Measurements from ENCODE around the gene IGFLR1.

Gene IGFLR1

DNA sequence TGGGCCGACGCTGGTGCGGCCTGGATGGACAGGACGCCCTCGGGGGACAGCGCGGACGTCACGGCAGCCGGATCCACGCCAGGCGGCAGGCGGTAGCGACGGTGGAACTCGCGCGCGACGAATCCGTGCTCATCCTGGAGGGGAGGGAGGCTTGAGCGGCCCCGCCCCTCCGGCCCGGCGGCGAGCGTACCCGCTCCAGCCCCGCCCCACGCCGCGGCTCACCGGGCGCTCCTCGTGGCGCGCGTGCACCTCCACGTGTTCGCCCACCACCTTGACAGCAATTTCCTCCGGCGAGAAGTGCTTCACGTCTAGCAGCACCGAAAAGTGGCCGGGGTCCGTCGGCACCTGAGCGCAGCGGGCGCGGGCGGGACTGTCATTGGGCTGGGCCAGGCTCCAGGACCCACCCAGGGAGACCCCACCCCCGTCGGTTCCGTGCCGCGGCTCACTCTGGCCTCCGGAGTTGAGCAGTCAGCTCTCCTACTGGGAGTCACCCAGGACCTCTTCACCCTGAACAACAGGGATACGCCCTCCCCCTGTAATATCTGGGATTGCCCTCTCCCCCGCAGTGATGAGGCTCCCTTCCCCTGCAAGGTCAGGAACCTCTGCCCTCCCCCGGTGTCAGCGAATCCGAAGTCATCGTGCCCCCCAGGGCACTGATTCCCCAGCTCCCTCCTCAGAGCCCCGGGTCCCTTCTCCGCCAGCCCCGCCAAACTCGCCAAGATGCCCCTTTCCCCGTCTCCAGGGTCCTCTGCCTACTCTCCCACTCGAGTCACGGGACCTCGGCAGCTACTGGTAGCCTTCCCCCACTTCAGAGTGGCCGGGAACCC is 13.5 kb upstream of the IGFLR1 start:
- peak; percentile 59 for DNase-seq

DNA sequence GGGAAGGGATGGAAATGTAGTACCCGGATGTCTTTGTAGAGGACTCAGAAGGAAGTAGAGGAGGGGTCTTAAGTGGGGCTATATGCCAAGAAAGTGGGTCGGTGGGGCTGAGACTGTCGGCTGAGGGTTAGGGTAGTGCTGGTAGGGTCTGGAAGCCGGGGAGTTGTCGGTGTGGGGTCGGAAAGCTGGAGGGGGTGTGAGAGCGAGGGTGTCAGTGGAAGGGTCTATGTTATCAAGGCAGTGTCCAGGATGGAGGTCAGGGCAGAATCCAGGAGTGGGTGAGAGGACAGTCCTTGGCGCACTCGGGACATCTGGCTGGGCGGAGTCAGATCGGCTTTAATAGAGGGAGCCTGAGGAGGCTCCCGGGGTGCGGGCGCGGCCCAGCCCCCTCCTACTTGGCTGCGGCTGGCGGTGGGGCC is 12.9 kb upstream of the IGFLR1 start:
- DNase-seq, result no peak

DNA sequence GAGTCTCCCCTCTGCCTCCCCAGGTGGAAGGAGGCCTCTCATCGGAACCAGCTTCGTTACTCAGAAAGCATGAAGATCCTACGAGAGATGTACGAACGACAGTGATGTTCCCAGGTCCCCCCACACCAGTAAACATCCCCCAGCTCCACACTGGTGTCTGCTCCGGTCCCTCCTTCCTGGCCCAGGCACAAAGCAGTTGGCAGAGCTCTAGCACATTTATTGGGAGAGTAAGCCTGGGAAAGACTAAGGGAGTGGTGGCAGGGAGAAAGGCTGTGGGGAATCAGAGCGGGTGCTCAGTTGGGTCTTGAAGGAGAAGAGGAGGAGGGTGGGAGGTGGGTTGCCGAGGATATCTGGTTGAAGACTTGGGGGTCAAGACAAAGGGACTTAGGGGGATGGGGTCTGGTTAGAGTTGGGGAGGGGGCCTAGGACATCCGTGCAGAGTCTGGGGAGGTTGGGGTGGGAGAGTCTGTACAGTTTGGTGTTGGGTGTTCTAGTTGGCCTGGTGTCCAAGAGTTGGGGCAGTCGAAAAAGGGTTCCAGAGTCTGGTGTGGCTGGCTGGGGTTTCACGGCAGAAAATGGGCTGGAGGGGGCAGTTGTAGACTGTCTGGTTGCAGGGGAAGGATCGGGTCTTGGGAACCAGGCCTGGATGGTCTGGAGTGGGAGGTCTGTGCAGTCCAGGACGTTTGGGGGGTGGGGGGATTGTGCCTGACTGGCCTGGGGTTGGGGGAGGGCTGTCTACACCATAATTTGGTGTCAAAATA is 12.3 kb upstream of the IGFLR1 start:
- DNase-seq, result no peak

DNA sequence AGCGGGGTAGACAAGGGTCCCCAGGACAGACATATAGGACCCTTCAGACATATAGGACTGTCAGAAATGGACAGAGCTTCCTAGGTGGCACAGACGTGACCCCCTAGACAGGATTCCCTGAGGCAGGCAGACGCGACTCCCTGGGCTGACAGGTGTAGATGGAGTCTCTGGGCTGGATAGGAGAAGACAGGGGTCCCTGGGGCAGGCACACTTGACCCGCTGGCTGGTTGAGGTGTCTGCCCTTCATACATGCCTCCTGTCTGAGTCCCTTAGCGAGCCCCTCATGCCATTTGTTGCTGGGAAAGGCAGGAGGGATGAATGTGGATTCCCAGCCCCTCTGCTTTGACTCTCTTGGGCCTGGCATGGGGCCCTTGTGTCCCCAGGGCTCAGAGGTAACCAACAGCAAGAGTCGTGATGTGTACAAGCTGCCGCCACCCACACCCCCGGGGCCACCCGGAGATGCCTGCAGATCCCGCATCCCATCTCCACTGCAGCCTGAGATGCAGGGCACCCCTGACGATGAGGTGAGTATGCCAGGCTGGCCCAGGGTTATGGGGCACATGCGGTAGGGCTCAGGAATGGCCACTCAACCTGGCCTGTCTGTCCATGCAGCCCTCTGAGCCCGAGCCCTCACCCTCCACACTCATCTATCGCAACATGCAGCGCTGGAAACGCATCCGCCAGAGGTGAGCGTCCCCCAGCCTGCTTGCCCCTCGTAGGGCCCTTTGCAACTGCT is 11.6 kb upstream of the IGFLR1 start:
- no peak for DNase-seq

DNA sequence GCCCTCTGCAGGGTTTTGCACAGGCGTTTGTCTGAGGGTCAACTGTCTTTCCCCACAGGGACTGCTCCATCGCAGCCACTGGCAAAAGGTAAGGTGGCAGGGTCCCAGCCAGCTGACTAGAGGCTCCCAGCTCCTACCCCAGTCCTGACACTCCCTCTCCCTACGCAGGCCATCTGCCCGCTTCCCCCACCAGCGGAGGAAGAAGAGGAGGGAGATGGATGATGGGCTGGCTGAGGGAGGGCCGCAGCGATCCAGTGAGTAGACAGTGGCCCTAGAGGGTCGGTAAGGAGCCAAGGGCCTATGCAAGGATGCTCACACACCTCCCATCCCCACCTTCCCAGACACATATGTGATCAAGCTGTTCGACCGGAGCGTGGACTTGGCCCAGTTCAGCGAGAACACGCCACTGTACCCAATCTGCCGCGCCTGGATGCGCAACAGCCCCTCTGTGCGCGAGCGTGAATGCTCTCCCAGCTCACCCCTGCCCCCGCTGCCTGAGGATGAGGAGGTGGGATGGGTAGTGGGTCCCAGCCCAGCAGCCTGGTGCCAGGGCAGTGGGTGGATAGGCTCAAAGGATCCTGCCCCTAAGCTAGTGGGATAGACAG is 10.6 kb upstream of the IGFLR1 start:
- no peak for DNase-seq

DNA sequence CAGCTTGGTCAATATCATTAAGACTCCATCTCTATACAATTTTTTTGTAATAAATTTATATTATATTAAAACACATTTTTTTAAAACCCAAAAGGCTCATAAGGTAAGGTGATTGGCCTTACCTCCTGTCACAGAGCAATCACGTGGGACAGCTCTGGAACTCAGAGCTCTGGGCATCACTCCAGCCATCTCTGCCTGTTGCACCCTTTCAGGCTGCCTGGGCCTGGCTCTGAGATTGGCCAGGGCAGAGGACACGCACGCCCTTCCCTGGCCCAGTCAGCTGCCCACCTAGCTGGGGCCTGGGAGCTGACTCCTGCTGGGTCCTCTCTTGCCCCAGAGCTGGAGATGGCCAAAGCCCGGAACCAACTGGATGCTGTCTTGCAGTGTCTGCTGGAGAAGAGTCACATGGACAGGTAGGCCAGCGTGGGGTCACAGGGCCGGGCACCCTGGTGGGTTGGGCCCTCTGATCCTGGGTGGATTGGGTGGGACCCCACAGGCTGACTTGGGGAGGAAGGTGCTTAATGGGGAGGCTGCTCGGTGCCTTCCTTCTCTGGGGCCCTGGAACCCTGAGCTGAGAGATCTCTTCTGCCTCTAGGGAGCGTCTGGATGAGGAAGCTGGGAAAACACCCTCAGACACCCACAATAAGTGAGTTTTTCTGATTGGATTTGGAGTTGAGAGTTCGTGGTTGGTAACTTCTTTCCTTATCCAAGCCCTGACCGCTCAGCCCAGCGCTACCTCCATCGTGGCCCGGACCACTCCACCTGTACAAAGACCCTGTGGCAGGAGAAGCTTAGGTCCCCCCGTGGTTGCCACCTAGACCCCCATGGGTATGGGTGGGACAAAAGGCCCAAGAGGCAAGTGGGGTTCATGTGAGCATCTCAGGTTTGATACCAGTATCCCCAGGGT is 9.8 kb upstream of the IGFLR1 start:
- no peak for DNase-seq

DNA sequence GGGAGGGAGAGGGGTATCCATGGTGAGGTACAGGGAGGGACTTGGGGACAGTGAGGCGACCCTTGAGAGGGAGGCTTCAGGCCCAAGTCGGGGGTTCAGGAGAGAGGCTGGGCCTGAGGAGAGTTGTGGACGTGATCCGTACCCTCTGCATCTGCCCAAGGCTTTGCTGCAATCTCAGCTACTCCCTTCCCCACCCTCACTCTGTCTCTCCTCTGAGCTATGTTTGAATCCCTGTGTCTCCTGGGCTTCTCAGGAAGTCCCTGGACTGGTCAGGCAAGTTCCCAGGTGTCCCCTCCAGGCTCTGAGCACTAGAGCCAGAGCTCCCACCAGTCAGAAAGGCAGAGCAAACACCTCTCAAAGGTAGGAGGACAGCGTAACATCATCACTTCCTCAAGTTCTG is 7.9 kb upstream of the IGFLR1 start:
- no peak for DNase-seq

DNA sequence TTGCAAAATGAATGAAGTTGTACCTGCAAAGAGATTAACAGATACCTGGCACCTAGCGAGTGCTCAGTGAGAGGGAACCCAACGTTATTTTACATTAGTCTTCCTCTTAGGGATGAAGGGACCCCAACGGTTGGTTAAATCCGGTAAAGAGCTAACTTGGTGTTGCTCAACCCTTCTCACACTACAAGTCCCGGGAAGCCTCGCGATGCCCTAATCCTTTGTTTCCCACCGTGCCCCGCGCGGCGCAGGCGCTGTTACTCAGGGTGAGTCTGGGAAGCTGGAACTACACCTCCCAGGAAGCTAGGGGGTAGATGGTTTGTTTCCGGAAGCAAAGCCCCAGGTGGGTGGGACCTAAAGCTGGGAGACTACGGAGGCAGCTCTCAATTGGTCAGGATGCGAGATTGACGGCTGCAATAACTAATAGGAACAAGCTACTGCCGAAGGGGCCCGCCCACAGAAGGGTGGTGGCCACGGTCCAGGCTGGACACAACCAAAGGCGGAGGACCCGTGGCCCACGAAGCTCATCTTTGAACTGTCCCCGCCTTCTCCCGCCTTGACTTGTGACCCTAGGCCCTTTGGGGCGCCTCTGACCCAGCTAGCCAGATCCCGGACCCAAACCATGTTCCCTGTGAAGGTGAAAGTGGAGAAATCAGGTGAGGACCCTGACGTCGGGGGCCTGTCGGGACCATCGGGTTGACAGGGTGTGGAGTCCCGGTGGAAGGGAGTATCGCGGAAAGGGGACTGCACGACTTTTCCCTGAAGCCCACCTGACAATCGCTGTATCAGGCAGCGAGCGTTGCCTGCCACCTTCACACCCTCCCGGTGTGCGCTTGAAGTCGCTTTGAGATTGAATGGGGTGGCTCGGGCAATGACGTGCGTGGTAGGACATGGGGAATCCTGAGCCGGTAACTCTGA is 6.1 kb upstream of the IGFLR1 start, which contains the start of gene LIN37:
Gene LIN37, plus strand, starts transcription at position 471 of the 915 bp plus-strand sequence. Its CDS starts 149 bp downstream, at position 620.
- DNase-seq, result peak; percentile 99

DNA sequence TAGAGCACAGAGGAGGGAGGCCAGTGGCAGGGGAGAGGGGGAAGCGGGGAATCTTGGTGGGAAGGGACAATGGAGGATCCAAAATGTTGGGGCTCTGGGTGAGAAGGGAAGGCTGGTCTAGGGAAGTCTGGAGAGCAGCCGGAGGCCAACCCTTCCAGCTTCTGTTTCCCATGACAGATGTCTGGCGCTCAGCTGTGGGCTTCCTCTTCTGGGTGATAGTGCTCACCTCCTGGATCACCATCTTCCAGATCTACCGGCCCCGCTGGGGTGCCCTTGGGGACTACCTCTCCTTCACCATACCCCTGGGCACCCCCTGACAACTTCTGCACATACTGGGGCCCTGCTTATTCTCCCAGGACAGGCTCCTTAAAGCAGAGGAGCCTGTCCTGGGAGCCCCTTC is 4.3 kb upstream of the IGFLR1 start:
- no peak for DNase-seq

DNA sequence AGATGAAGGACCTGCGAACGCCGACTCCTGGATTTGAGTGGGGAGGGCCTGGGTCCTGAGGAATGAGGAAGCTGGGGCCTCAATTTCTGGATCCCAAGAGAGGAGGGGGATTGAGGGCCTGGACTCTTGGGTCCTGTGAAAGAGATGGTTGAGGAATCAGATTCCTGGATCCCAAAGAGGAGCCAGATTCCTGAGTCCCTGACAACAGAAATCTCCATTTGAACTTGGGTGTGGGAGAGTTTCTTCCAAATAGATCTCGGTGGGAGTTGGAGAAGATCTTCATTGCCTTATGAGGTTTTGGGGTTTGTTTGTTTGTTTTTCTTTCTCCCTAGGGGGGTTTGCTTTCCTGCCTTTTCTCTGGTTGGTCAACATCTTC is 3.8 kb upstream of the IGFLR1 start:
- no peak for DNase-seq

DNA sequence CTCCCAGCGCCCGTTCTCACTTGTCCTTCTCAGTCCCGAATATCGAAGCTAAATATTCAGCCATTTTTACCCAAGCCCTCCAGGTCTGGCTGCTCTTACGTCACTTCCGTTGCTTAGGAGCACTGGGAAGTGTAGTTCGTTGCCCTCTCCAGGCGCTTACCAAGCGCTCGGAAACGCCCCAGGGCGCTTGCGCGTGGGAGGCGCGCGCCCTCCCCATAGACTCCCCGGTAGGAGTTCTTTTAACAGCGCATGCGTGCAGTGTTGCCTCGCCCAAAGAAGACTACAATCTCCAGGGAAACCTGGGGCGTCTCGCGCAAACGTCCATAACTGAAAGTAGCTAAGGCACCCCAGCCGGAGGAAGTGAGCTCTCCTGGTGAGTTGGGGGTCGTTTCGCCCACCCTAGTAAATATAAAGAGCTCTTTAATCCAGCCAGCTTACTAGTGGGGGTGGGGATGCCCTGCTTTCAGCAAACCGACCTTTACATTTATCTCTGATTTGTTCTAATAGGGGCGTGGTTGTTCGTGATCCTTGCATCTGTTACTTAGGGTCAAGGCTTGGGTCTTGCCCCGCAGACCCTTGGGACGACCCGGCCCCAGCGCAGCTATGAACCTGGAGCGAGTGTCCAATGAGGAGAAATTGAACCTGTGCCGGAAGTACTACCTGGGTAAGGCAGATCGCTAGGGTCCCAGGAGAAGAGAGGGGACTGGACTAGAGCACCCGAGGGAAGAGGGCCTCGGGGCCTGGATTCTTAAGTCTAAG is 3.3 kb upstream of the IGFLR1 start, which contains the start of the genes PSENEN and U2AF1L4:
Gene PSENEN, plus strand, starts transcription at position 324 of the 759 bp plus-strand sequence. Its CDS starts 280 bp downstream, at position 604.
Gene U2AF1L4, minus strand, starts transcription at position 91 of the 759 bp plus-strand sequence. Its CDS starts 27 bp downstream, at position 64.
- DNase-seq, result peak; percentile 98

DNA sequence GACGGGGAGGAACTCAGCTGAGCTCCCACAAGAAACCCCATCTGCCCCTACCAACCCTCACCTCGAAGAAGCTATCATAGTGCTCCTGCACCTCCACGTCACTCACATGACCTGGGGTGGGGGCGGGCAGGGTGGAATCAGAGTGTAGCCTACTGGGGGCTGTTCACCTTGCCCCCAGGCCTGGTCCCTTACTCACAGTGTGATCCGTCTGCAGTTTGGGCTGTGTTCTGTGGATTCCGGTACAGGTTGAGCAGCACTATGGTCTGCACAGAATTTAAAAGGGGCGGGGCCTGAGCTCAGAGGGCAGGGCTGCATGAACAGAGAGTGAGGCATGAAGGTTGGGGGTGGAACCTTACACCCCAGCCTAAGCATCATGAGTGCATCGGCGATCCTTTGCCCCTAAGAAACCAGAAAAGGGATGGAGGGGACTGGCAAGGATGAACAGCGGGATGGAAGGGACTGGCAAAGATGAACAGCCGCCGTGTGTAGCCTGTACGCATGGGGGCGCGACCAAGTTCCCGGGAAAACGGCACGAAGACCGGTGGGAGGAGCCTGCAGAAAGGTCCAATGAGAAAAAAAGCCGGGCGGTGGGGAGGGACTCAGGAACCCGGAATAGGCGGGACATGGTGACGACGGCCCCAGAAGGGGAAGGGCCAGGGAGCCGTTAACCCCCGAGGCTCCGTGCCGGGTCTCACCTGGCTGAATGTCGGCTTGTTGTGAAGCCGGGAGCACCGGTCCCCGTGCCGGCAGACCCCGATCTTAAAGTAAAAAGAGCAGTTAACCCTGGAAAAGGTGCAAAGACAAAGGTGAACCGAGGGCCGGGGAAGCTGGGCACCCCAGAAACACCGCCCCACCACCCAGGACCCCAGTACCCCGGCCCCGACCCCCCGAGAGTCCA is 2.4 kb upstream of the IGFLR1 start:
- peak; percentile 96 for DNase-seq

DNA sequence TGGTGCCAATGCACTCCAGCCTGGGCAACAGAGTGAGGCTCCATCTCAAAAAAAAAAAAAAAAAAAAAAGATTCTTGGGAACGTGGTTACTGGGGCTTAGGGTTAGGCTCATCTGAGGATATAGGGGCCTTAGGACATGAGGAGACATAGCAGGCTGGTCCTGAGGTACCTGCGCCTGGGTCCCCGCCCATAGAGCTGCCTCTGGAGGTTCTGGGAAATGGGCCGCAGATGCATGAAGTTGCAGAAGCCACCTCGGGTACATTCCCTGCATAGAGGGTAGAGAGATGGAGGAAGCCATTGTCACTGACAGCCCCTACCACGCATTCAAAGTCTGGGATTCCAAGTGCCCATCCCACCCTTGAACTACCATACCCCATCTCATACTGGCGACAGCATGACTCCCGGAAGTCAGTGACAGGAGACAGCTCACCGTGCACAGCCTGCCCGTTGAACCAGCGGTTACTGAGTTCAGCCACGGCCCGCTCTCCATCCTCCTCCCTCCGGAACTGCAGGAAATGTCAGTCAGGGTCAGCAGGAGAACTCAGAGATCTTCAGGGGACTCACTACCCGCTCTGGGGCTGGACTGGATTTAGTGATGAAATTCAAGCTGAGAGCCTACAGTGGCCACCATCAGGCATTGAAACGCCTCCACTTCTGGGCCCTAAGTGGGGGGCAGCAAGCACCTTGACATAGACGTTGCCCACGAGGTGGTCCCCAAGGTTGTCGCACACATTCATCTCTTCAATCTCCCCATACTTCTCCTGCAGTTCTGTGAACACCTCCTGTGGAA is 1.6 kb upstream of the IGFLR1 start:
- no peak for DNase-seq

DNA sequence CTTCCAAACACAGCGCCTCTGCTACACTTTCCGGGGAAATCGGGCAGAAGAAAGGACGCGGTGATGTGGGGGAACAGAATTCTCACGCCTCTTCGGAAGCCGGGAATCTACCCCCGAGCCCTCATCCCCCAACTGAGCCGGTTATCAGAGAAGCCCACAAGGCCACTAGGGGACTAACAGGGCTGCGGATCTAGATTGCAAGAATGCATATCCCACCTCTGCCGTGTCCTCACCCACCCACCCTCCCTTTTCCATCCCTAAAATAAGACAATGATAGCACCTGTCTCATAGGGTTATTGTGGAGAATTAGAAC is 1.1 kb downstream of the IGFLR1 start:
- DNase-seq, result no peak

DNA sequence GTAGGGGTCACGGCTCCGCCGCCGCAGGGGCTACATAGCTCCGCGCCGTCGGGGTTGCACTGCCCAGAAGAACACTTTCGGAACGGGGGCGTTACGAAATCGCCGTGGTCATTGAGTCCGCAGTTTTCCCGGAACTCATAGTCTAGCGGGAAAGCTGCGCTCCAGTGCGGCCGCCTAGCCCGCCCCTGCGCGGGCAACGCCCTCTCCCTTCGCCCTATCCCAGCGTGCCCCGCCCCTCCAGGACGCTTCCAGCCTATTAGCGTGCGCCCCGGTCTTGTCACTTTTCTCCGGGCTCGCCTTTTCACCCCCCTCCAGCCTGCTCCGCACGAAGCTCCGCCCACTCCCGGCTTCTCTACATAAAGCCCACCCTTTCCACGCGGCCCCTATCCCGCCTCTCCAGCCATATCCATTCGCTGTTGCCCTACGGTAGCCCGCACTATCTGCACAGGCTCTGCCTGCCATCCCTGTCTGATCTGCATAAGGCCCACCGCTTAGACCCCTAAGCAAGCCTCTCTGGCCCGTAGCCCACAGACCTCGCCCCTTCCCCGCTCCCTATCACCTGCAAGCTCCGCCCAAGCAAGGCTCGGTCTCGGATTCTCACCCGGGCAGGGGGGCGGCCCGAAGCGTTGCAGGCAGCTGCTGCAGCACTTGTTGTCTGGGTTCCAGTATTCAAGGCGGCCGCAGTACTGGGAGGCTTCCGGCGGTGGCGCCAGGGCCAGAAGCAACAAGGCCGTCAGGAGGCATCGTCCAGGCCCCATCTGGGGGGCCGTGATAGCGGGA is 1.6 kb downstream of the IGFLR1 start:
- peak; percentile 97 for DNase-seq

DNA sequence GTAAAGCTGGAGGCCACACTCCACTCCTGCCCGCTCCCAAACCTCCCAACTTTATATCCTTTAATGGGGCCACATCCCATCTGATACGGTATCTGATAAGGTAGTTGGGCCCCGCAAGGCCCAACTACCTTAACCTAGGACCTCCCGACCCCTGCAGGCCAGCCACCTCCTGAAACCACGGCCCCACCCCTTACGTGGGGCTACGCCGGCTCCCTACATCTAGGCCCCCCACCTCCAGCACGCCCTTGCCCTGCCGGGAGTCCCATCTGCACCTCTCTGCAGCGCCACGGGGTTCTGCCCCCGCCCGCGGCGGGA is 2.2 kb downstream of the IGFLR1 start:
- DNase-seq, result no peak

All from HCEC 1CT (cell line).